GM18499 (cell line): ENCODE measurements around the gene ZNF503.

Experiments used
- ATAC-seq: cut with Tn5 transposase; IDR thresholded peaks from one replicate; pipeline ENCODE4 v1.9.1; 2021; ENCODE audit warnings: moderate number of reproducible peaks; ENCODE audit not compliant: insufficient read depth, unreplicated experiment

The ZNF503 gene

DNA sequence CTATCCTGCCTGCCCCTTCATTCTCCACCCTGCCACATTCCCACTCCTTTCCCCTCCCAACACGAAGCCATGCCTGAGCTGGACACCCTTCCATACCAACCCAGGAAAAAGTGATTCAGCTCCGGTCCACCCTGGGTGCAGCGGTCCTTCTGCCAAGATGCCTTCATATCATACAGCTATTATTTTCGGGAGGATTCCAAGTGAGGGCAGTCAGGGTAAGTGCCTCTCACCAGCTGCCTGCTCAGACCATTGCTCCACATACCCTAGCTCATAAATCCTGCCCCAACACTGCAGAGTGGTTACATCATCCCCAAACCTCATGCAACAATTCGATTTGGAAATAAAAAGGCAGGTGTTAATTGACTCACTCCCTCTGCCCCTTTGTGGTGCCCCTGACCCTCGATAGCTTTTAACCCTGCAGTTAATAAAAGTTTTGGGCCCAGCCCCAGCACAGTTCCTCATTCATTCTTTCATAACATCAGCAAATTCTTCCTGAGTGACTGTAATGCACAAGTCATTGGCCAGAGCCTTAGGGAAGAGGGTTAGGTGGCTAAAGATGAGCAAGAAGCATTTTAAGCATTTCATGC lies 42.6 kb downstream of the ZNF503 start:
- ATAC-seq = no peak

DNA sequence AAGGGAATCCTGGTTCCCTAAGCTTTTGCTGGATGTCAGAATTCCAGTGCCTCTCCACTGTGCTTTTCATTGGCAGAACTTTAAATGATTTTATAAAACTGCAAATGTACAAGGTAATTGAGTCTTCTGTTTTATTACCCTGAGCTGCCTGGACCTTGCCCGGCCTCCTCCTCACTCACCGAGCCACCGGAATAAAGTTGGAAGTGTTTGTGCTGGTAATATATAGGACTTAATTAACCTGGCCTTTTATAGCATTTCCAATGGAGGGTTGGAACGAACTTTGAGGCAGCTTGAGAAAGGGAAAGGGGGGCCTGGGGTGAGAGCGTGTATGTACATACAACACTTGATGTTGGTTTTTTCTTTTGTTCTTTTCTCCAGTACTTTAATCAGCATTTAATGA lies 43.4 kb downstream of the ZNF503 start:
- no peak for ATAC-seq

DNA sequence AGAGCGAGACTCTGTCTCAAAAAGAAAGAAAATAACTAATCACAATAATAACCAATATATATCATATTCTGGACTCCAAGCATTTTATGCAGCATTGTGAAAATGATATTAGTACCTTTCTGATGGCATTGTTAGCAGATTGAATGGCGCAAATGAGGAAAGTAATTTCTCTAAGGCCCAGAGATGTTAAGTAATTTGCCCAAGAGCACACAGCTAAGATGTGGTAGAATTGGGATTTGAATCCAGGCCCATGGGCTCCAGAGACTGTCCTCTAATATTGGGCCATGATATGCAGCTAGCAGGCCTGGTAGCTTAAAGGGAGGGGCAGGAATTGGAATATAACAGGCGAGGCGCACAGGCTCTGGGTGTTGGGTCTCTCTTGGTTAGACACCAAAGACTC lies 44.1 kb downstream of the ZNF503 start:
- no peak for ATAC-seq

DNA sequence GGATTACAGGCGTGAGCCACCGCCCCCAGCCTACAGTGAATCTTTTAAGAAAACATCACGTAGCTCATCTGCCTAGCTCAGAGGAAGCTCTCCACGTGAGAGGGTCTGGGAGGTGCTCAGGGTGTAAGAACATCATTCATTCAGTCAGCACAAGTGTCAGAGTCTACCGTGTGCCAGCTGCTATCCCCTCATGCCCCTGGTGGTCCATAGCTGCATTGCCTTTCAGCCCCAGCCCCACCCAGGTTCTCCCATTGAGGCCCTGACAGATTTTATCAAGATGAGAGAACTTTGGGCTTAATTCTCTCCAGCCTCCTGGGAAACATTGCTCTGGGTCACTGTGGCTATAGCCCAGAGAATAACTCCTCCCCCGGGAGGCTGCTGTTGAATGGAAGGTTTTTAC lies 45.1 kb downstream of the ZNF503 start:
- ATAC-seq = no peak

DNA sequence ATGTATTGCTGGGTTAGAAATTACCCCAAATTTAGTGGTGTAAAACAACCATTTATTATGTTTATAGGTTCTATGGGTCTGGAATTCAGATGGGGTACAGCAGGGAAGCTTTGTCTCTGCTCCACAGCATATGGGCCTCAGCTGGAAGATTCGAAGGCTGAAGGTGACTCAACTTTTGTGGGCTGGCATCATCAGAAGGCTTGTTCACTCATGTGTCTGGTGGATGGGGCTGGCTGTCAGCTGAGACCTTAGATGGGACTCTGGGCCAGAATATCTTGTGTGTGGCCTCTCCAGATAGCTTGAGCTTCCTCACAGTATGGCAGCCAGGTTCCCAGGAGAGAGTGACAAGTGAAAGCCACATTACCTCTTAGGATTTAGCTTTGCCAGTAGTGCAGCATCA lies 45.9 kb downstream of the ZNF503 start:
- ATAC-seq = no peak

DNA sequence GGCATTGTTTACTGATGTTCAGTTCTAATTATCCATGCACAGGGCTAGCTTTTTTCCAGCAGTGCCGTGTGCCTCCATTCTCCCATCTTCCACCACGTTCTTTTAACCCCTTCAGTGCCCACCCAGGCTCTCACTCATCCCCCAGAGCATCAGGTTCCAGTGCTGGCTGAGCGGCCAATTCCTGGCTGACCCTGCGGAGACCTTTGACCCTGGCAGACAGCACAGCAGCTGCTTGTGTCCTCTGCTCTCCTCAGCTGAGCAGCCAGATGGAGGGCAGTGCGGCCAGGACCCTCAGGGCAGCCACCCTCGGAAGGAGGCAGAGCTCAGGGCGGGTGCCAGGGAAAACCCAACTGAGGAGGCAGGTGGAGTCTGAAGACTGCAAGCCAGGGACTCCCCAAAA lies 48.4 kb downstream of the ZNF503 start:
- ATAC-seq = no peak

DNA sequence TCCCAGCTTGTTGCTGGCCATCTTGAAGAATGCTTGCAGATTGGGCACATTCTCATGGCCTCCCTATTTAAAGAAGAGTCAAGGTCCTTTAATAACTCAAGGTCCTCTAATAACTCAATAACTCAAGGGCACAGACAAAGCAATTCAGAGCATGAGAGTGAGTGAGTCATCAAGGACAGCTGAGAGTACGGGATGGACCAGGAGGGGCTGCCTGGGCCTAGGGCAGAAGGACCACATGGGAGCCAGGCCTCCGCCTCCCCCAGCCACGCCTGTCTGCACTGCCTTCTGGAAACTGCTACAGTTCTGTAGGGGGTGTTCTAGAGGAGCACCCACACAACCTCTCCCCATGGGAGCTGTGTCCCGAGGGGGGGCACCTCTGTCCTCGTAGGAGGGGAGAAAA lies 48.9 kb downstream of the ZNF503 start:
- ATAC-seq = no peak

DNA sequence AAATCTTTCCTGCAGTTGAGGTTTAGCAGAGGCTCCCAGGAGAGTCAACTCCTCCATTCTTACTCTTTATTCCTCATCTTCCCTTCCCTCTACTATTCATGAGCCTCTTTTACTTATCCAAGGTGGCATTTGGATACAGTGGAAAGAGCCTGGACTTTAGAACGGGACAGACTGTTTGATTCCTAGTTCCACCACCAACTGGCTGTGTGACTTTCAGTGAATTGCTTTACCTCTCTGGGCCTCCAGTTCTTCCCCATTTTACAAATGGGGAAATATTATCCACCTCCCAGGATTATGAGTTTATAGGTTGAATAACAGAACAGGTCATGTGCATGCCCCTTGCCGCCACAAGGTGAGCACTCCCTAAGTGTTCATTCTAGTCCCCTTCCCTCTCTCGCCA lies 49.9 kb downstream of the ZNF503 start:
- ATAC-seq = no peak

DNA sequence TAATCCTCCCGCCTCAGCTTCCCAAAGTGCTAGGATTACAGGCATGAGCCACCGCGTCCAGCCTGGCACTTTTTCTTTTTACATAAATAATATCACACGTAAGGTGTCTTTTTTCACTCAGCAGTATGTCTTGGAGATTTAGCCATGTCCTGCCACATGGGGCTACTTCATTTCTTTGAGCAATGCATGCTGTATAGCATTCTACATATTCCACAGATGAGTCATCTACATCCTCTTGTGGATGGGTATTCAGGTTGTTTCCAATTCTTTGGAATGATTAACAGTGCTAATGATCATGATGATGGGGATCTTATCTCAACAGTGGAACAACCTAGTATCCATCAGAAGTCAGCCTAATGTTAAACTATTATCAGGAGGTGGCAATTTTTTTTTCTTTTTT lies 50.8 kb downstream of the ZNF503 start:
- no peak for ATAC-seq
